K562 (cell line): ENCODE measurements around the gene SRPK2. TPM values are rescaled to one million over a fixed set of nuclear protein-coding genes. Genes with fewer than 3 reads are reported as not detected.

ENCODE experiments used
- ATAC-seq: fragments of 200-7000 bp; cut with Tn5 transposase; 3 replicates; pipeline ENCODE4 v1.9.1; 2020; ENCODE audit warnings: moderate library complexity
- BruUV-seq: library from RNA; stranded (reverse); fragments of 400-500 nt; replicated peaks from 2 replicates; lab custom pipeline; 2021; lab: Mats Ljungman, UMichigan
- CTCF ChIA-PET: fragments of 300-600 bp; formaldehyde crosslinking; extraction: SDS; loops from one replicate; lab custom pipeline; 2021; ENCODE audit warnings: low intra/inter-chr PET ratio; lab: Yijun Ruan, JAX
- POLR2A ChIA-PET: fragments of 300-600, 350-650 bp; sonication (Branson Sonifier 250); formaldehyde crosslinking; extraction: SDS; loops from one replicate; lab custom pipeline; 2021; ENCODE audit warnings: antibody characterized with exemption, inconsistent platforms; lab: Yijun Ruan, JAX
- DNase-seq, 4 experiments: peaks; one replicate each; pipeline versions ENCODE4 v3.0.0 to v3.0.0-alpha.2; 2011 to 2018; ENCODE audit warnings: low spot score in 3 of 4, mixed read lengths in 3 of 4; ENCODE audit errors: extremely low read depth in 1 of 4
- FAIRE-seq: peaks from 2 replicates; lab custom pipeline; 2011; peaks lifted over from hg19 to GRCh38; lab: Jason Lieb, UNC
- H2AFZ ChIP-seq: 2 replicates; pipeline ENCODE4 v1.6.0; 2011; ENCODE audit warnings: low read depth, low read length, control low read depth, inconsistent platforms
- H3K27ac ChIP-seq: fragments of 200-600 bp; 3 replicates; pipeline ENCODE4 v1.8.0; 2011; ENCODE audit warnings: low read depth, mild to moderate bottlenecking, control low read depth, inconsistent platforms, low read length, moderate library complexity, mixed read lengths; ENCODE audit errors: extremely low read depth
- H3K27me3 ChIP-seq, 2 experiments: fragments of 300-600 bp in 1 of 2; 2 replicates in 1 of 2; 3 replicates in 1 of 2; pipeline versions ENCODE4 v1.6.0 to v1.8.0; 2011; ENCODE audit warnings: inconsistent platforms in 2 of 2, low read length in 2 of 2, mild to moderate bottlenecking in 1 of 2, mixed read lengths in 1 of 2, moderate library complexity in 1 of 2; ENCODE audit not compliant: control insufficient read depth in 2 of 2, insufficient read depth in 2 of 2
- H3K36me3 ChIP-seq: fragments of 300-600 bp; 3 replicates; pipeline ENCODE4 v1.8.0; 2011; ENCODE audit warnings: mild to moderate bottlenecking, low read length, inconsistent platforms; ENCODE audit not compliant: control insufficient read depth, insufficient read depth
- H3K4me1 ChIP-seq, 2 experiments: fragments of 200-600 bp in 1 of 2; replicated peaks in 1 of 2; 2 replicates in 1 of 2; 3 replicates in 1 of 2; pipeline versions ENCODE4 v1.5.1 to v1.8.0; 2011; ENCODE audit warnings: inconsistent platforms in 2 of 2, low read length in 2 of 2, mild to moderate bottlenecking in 1 of 2, mixed read lengths in 1 of 2, moderate library complexity in 1 of 2; ENCODE audit not compliant: control insufficient read depth in 2 of 2, insufficient read depth in 2 of 2
- H3K4me2 ChIP-seq: 2 replicates; pipeline ENCODE4 v1.6.1; 2011; ENCODE audit warnings: low read length, control low read depth, inconsistent platforms, mixed read lengths; ENCODE audit not compliant: insufficient read depth
- H3K4me3 ChIP-seq: fragments of 200-600 bp; sonication (generic), shearing (Covaris generic); 2 replicates; pipeline ENCODE4 v1.5.1; 2016; ENCODE audit warnings: control low read depth, inconsistent platforms
- H3K79me2 ChIP-seq: fragments of 200-600 bp; 3 replicates; pipeline ENCODE4 v1.8.0; 2011; ENCODE audit warnings: low read length, inconsistent platforms; ENCODE audit not compliant: control insufficient read depth, insufficient read depth
- H3K9ac ChIP-seq, 2 experiments: 2 replicates each; pipeline versions ENCODE4 v1.6.0 to v1.6.1; 2011; ENCODE audit warnings: low read depth in 2 of 2, low read length in 2 of 2, control low read depth in 1 of 2, inconsistent platforms in 1 of 2, mild to moderate bottlenecking in 1 of 2, mixed read lengths in 1 of 2; ENCODE audit not compliant: insufficient read depth in 1 of 2
- H3K9me1 ChIP-seq: one replicate; pipeline ENCODE4 v1.6.0; 2011; ENCODE audit warnings: inconsistent platforms, mild to moderate bottlenecking, low read length, moderate library complexity; ENCODE audit not compliant: control insufficient read depth, insufficient read depth
- H3K9me3 ChIP-seq: replicated peaks from 2 replicates; pipeline ENCODE4 v1.5.1; 2011; ENCODE audit warnings: low read depth, low read length, inconsistent platforms; ENCODE audit not compliant: control insufficient read depth, insufficient read depth
- H4K20me1 ChIP-seq: replicated peaks from 2 replicates; pipeline ENCODE4 v1.6.1; 2011; ENCODE audit warnings: low read length, inconsistent platforms, mixed read lengths; ENCODE audit not compliant: control insufficient read depth, insufficient read depth
- CEBPB ChIP-seq: fragments of 450-650 bp; IDR thresholded peaks from 2 replicates; pipeline ENCODE4 v1.6.1; 2016; ENCODE audit warnings: missing genetic modification characterization, missing compliant biosample characterization
- CEBPG ChIP-seq, 3 experiments: fragments of 200-800 bp in 1 of 3; sonication (Bioruptor generic) in 1 of 3; sonication (generic) in 1 of 3; formaldehyde crosslinking in 1 of 3; IDR thresholded peaks in 2 of 3; conservative IDR thresholded peaks in 1 of 3; 2 replicates each; pipeline versions ENCODE4 v1.6.1 to v1.8.0; 2016 to 2022; ENCODE audit warnings: missing compliant biosample characterization in 2 of 3, missing genetic modification characterization in 2 of 3, mild to moderate bottlenecking in 1 of 3, missing genetic modification reagents in 1 of 3
- EP400 ChIP-seq: fragments of 450-650 bp; IDR thresholded peaks from 2 replicates; pipeline ENCODE4 v1.6.1; 2017; ENCODE audit warnings: antibody characterized with exemption, mild to moderate bottlenecking, moderate library complexity
- JUND ChIP-seq, 2 experiments: IDR thresholded peaks; 2 replicates in 1 of 2; 3 replicates in 1 of 2; pipeline ENCODE4 v1.6.1; 2011; ENCODE audit warnings: borderline replicate concordance in 2 of 2, low read depth in 2 of 2, low read length in 2 of 2, improper control_type of control experiment in 1 of 2, missing biosample characterization in 1 of 2, missing genetic modification characterization in 1 of 2, missing genetic modification reagents in 1 of 2
- MTA3 ChIP-seq: fragments of 450-650 bp; formaldehyde crosslinking; IDR thresholded peaks from 2 replicates; pipeline ENCODE4 v1.6.1; 2017; ENCODE audit warnings: mild to moderate bottlenecking, borderline replicate concordance
- RFX1 ChIP-seq: fragments of 450-650 bp; IDR thresholded peaks from 2 replicates; pipeline ENCODE4 v1.6.1; 2016; ENCODE audit warnings: mild to moderate bottlenecking, moderate library complexity
- RFX5 ChIP-seq: IDR thresholded peaks from 2 replicates; pipeline ENCODE4 v1.6.1; 2011; ENCODE audit warnings: low read depth, mild to moderate bottlenecking, improper control_type of control experiment, low read length
- SRSF1 ChIP-seq: fragments of 200-400 bp; formaldehyde crosslinking; IDR thresholded peaks from 2 replicates; pipeline ENCODE4 v1.6.1; 2017; ENCODE audit warnings: mild to moderate bottlenecking, low read depth, low read length, moderate library complexity
- ZFP91 ChIP-seq: sonication (generic); formaldehyde crosslinking; IDR thresholded peaks from 2 replicates; pipeline ENCODE4 v1.8.0; 2022; ENCODE audit warnings: mild to moderate bottlenecking, missing genetic modification reagents
- ZZZ3 ChIP-seq: fragments of 450-650 bp; IDR thresholded peaks from 2 replicates; pipeline ENCODE4 v1.6.1; 2016; ENCODE audit warnings: antibody characterized with exemption, mild to moderate bottlenecking, moderate library complexity
- WGBS: fragments of 100-300 bp; shearing (Covaris generic); methylation state at CpG from one replicate; pipeline ENCODE4 v1.1.6; 2016; ENCODE audit warnings: low coverage, mixed read lengths; ENCODE audit not compliant: insufficient coverage; ENCODE audit errors: missing lambda C conversion rate; 5-methylcytosine and 5-hydroxymethylcytosine counted together
- in situ Hi-C: fragments of 300-500 bp; cut with MboI; formaldehyde crosslinking; loops from 4 replicates; pipeline ENCODE4 v1.15.0; 2018; ENCODE audit warnings: inconsistent platforms, mixed read lengths
- intact Hi-C: fragments of 100-400 bp; cut with micrococcal nuclease; formaldehyde crosslinking; loops from 2 replicates; pipeline ENCODE4 v1.14.2; 2022
- polyA plus RNA-seq, 8 experiments: library from polyadenylated mRNA; depleted of rRNA in 4 of 8; stranded (reverse) in 5 of 8; unstranded in 3 of 8; fragments of >200 nt; fragmentation: Nextera tagmentation in 2 of 8; fragmentation: Illumina TruSeq in 1 of 8; extraction: Ambion mirVana in 2 of 8; extraction: Trizol in 1 of 8; gene quantifications; 2 replicates each; pipeline versions ENCODE4 v1.2.1 to v1.2.3, GENCODE V29; 2011 to 2014; ENCODE audit warnings: inconsistent platforms in 1 of 8, missing spikeins in 1 of 8
- total RNA-seq, 7 experiments: library from RNA; depleted of rRNA in 6 of 7; stranded (reverse); fragments of >200 nt in 6 of 7; fragmentation: Illumina TruSeq in 2 of 7; extraction: Trizol in 2 of 7; gene quantifications; 2 replicates each; pipeline versions ENCODE4 v1.2.1 to v1.2.3, GENCODE V29; 2011 to 2021; ENCODE audit warnings: low replicate concordance in 1 of 7

Gene SRPK2
- total and polyA plus RNA-seq, 9 of the 15 experiments (the other 6 are each of a cell fraction or from before 2014, with no cell fraction given), result 21.5 to 44.7 (median 33.3) TPM

- no peak overlapping the region for H3K4me2 ChIP-seq
- in situ Hi-C loops, result no loop called here
- TF ChIP-seq CEBPG (CRISPR knock-in tag; IDR thresholded peaks at IDR 0.05) (no peak), CEBPG (tag; conservative IDR thresholded peaks at IDR 0.05 in 1 of 2, IDR thresholded peaks at IDR 0.05 in 1 of 2) (0 out of 4 replicates have a peak, but pooled peaks of 1 of the 2 experiments have one; percentile 17), ZZZ3 (no peak), RFX5 (no peak), CEBPB (tag) (0 out of 2 replicates have a peak, but pooled peaks have one; percentile 35), RFX1 (peak; percentile 16; the same call in 1 of the 2 replicates)
- TF ChIP-seq, all 486 proteins: peak for 3
- peaks cover 7% of the 10 kb centered on the region; the same call in 1 of the 3 replicates for H3K79me2 ChIP-seq
- no peak overlapping the region for H3K9ac ChIP-seq
- no peak for DNase-seq
- H4K20me1 ChIP-seq, result no peaks in the 10 kb centered on the region
- H3K4me3 ChIP-seq, result no peak overlapping the region
- ChIA-PET POLR2A (interaction anchor here (1.0 to 2.0 kb wide), 3 partner anchors 9 to 16 kb away, joined by 3 to 7 read pairs (median 4); no protein-coding TSS in a partner anchor), CTCF (no interaction called here)
- H3K27ac ChIP-seq, result no peak overlapping the region
- intact Hi-C loops, result no loop called here
- H3K36me3 ChIP-seq, result no peaks in the 10 kb centered on the region
- BruUV-seq, result no TSS peak
- FAIRE-seq, result no peak
- H3K4me1 ChIP-seq, result no peaks in the 10 kb centered on the region
- H3K9me3 ChIP-seq, result no peaks in the 10 kb centered on the region
- no peaks in the 10 kb centered on the region for H3K27me3 ChIP-seq
- WGBS, result 46% methylated on average over 2 of the region's 2 CpGs
- H3K9me1 ChIP-seq, result no peaks in the 10 kb centered on the region
- no peak overlapping the region for H2AFZ ChIP-seq
- ATAC-seq, result no peak
Observed at GRCh38 chr7:105213611-105214010, 175.1 kb downstream of the SRPK2 start.

GRCh38 chr7:105212212-105212611 is 176.5 kb downstream of the SRPK2 start:
- no peaks in the 10 kb centered on the region for H3K27me3 ChIP-seq
- no peak for ATAC-seq
- H3K9me3 ChIP-seq, result no peaks in the 10 kb centered on the region
- 19% methylated on average over 1 of the region's 1 CpG for WGBS
- no peak overlapping the region for H3K4me2 ChIP-seq
- FAIRE-seq, result no peak
- no peak for DNase-seq
- ChIA-PET POLR2A (interaction anchor here (2.0 kb wide), 1 partner anchor 17 kb away, joined by 4 read pairs; no protein-coding TSS in a partner anchor), CTCF (no interaction called here)
- peaks cover 10% of the 10 kb centered on the region; the same call in 1 of the 3 replicates for H3K79me2 ChIP-seq
- intact Hi-C loops, result no loop called here
- no TSS peak for BruUV-seq
- in situ Hi-C loops, result no loop called here
- H3K4me1 ChIP-seq, result no peaks in the 10 kb centered on the region
- no peaks in the 10 kb centered on the region for H3K36me3 ChIP-seq
- TF ChIP-seq MTA3 (no peak), EP400 (no peak), SRSF1 (no peak), ZFP91 (CRISPR knock-in tag) (no peak), JUND (IDR thresholded peaks at IDR 0.05; ENCODE audit: borderline replicate concordance, low read depth, low read length) (no peak), JUND (tag; IDR thresholded peaks at IDR 0.05; ENCODE audit: borderline replicate concordance, low read depth, low read length) (no peak)
- no peak overlapping the region for H3K27ac ChIP-seq
- no peak overlapping the region for H3K4me3 ChIP-seq
- H3K9ac ChIP-seq, result no peak overlapping the region
- H3K9me1 ChIP-seq, result no peaks in the 10 kb centered on the region
- no peaks in the 10 kb centered on the region; the same call in 1 of the 2 replicates for H4K20me1 ChIP-seq
- no peak overlapping the region for H2AFZ ChIP-seq
